Measurements from ENCODE around the gene RETREG2. TPM values are rescaled to one million over a fixed set of nuclear protein-coding genes. Genes with fewer than 3 reads are reported as not detected.

The RETREG2 gene
- total RNA-seq, 1 donor from 2014 or later, result 49.0 TPM

DNA sequence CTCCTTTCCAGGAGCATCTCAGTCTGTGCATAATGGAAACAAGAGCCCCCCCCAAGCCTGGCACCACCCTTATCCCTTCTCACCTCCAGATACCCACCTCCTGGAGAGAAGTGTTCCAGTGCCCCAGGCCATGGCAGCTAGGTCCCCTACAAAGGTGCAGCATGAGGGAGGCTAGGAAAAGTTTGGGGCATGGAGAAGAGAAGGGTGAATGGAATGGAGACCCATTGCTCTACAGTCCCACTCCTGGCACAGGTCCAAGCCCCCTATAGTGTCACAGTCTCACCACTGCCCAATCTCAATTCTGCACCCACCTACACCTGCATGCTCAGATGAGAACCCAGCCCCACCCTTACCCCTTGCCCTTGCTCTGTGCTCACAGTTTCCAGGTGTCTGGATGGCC is 9.1 kb upstream of the RETREG2 start:
- DNase-seq (ENCODE audit: low read depth in 2 of 2), result no peak

DNA sequence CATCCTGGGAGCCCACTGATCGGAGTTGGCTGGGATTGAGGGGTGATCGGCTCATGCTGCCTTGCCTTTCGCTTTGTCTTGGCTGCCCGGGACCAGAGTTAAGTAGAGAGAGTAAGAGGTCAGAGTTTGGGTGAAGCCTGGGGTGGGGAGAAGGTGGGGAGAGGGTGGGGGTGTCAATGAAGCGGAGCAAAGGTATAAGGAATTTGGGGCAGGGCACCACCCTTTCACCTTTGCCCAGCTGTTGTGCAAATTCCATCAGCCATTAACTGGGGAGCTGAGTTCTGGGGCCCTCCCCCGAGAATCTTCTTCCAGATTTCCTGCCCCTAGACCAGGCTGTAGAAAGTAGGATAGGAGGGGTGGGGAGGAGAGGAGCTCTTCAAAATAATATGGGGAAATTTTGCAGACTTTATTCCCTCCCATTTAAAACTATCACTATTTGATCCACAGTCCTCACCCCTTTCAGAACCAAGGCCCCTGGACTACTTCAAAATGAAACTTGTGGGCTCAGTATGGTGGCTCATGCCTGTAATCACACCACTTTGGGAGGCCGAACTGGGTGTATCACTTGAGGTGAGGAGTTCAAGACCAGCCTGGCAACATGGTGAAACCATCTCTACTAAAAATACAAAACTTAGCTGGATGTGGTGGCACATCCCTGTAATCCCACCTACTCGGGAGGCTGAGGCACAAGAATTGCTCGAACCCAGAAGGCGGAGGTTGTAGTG is 8.0 kb upstream of the RETREG2 start, which contains the start of gene SLC23A3:
Gene SLC23A3 (minus strand): TSS at position 100 of the 725 bp plus-strand sequence. CDS start 45 bp downstream, at position 55.
- no peak for DNase-seq (ENCODE audit: low read depth in 2 of 2)

DNA sequence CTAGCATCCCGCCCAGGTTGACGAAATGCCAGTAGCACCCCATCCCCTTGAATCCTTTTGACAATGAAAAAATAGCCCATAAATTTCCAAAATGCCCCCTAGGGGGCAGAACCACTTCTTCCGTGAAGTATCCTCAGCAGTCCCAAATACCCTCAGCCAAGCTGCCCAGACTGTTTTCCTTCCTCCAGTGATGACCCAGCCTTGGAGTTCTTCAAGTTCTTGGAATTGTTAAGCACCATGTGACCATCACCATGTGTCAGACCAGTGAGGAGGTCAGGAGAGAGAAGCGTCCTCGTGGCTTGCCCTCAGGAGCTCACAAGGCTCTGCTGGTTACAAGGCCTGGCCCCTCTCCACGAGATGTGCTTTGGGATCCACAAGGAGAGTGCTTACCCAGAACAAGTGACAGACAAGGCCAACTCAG is 6.8 kb upstream of the RETREG2 start:
- peak; percentile 12 to 68 for DNase-seq (ENCODE audit: low read depth in 2 of 2)

DNA sequence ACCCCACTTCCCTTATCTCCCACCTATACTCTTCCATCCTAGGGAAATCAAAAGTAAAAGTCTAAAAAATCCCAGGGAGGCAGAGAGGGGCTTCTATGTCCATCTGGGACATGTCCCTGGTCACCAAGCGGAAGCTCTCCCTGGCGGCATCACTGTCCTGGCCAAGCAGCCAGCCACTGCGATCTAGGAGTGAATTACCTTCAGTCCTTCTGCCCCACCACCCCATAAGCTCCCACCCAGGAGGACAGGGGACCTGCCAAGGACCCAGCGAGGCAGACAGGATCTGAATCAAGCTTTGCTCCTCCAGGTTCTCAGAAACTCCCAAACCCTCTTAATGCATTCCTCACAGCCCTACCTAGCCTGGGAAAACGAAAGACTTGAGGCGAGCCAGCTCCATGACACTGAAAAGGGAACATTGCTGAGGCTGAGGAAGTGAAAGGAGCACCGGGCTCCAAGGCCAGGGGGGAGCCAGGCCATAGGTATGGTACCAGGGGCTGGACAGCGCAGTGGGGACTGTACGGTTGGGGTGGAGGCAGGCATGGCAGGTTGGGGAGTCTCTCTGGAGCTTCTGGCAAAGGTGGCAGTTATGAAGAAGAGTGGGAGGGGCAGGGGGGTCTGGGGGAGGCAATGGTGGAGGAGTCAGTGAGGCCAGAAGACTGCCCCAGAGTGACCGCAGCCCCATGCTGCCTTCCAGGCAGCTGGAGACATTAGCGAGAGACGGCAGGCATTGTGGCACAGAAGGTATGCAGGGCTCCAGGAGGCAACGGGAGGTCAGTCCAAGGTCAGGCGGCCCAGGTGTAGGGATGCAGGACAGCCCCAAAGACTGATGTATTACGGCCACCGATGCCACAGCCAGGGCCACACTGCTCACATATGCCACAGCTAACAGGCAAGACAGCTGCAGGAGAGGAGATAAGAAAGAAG is 5.6 kb upstream of the RETREG2 start:
- no peak for DNase-seq (ENCODE audit: low read depth in 2 of 2)

DNA sequence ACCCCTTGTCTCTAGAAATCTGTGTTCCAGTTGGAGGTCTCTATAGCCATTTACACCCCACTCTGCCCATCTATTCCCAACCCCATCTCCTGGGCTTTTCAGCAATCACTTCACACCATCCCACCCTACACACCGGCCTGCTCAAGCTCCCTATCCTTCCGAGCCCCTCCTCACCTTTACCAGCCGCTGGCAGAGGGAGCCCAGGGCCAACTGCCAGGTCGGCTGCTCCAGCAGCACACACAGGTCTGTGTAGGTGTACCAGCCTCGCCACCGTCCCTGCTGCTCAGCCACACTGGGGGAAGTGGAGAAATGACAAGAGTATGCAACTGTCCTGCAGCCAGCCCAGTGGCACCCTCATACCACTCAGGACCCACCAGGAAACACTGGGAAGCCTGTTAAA is 4.9 kb upstream of the RETREG2 start:
- no peak for DNase-seq (ENCODE audit: low read depth in 2 of 2)

DNA sequence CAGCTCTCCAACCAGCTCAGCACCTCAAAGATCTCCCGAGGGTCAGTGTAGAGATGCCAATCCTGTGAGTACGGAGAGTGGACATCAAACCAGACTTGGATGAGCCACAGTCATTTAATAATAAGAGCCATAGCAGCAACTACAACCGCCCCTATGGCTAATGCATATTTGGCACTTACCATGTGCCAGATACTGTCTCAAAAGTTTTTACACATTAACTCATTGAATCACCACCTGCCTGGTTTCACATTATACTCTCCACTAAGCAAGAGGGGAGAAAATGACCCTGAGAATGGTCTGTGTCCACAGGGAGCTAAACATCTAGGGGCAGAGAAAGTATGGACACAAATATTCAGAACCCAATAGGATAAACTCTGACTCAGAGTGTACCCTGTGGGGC is 3.9 kb upstream of the RETREG2 start:
- DNase-seq (ENCODE audit: low read depth in 2 of 2), result no peak

DNA sequence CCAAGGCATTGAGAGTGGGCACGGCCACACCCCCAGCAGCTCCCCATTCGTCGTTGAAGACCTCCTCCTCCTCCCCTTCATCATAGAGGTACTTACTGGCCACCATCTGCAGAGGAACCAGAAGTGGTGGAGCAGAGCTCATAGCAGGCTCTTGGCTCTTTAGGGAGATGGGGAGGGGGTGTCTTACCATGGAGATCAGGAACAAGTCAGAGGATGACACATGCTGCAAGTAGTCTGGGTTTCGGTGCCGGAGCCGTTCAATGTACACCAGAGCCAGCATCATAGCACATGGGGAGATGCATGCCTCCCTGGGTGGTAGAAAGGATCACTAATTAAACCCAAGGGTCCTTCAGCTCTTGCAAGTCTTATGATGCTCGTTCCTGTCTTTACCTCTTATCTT is 3.3 kb upstream of the RETREG2 start:
- DNase-seq (ENCODE audit: low read depth in 2 of 2), result no peak

DNA sequence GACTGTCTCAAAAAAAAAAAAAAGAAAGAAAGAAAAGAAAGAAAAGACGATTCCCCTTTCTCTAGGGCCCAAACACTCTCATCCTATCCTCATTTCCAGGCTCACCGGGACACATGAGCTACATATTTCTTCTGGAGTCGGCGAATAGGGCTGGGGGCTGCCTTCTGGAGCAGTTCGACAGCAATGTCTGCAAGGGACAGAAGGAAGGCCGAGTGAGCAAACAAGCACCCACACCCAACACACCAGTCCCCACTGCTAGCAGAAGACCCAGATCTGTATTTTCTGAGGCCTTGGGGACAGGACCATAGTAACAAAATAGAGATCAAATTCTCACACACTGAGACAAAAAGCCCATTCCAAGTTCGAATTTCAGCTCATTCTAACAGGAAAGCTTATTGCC is 2.6 kb upstream of the RETREG2 start:
- DNase-seq (ENCODE audit: low read depth in 2 of 2), result no peak

DNA sequence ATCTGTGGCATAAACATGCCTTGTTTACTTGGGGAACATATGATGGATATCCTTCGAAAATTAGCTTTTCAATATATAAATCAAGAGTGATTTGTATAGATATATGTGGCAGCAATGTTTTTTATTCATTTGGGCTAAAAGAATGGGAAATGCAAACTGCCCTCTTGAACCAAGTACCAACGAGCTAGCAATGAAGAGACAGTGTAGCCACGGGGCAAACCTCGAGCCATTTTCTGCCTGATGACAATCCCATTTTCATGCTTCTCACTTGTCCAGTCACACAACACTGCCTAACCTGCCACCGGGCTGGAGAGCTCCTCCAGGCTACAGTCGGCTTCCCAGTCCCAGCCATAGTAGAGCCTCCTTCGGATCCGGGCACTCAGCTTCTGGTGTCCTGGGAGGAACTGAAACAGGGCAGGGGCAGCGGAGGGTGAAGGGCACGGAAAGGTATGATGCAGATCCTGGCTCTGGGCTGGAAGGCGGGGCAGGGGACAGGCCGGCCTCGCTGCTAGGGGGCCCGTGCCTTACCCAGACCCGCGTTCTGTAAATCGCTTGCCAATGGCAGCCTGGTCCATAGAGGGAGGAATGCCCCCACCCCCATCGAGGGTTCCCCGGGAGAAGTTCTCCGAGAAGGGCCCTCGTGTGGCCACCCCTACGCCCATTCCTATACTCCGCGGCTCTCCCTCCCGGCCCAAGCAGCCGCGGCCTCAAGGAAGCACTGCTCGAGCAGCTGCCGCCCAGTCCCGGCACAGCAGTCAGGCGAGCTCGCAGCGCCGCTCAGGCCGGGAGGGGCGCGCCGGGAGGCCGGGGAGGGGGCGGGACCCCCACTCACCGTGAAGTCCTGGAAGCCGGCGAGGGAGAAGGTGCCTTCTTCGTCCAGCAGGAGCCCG is 1.9 kb upstream of the RETREG2 start:
- no peak for DNase-seq (ENCODE audit: low read depth in 2 of 2)

DNA sequence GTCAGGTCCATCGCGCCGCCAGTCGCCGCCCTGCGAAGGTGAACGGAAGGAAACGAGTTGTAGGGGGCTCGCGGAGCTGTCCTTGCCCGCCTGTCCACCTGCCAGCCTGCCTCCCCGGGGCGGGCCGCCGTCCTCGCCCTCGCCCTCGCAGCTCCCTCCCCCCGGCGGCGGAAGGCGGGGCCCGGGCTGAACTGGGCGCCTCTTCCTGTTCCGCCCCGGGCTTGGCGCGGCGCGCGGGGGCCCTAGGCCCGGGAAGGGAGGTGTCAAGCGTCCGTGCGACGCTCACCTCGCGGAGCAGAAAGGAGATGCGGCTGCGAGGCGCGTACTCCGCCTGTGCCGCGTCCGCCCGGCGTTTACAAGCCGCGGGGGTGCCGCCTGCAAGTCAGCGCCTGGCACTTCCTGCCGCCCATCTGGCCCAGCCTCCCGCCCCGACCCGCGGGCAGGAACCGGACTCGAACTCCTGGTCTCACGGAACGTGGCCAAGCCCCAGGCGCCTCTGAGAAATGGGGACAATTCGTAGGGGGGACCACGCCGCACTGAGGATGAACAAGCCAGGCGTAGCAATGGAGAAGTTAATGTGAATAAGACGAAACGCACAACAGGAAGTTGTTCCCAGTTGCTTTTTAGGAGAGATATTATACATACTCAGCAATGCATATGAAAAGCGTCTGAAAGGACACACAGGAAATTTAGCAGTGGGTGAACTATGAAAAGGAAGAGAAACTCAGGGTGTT is 1.1 kb upstream of the RETREG2 start, which contains the start of gene CNPPD1:
Gene CNPPD1 (minus strand): TSS at position 108 of the 734 bp plus-strand sequence. CDS start 97 bp downstream, at position 11.
- DNase-seq (ENCODE audit: low read depth in 2 of 2), result peak; percentile 45 to 88

DNA sequence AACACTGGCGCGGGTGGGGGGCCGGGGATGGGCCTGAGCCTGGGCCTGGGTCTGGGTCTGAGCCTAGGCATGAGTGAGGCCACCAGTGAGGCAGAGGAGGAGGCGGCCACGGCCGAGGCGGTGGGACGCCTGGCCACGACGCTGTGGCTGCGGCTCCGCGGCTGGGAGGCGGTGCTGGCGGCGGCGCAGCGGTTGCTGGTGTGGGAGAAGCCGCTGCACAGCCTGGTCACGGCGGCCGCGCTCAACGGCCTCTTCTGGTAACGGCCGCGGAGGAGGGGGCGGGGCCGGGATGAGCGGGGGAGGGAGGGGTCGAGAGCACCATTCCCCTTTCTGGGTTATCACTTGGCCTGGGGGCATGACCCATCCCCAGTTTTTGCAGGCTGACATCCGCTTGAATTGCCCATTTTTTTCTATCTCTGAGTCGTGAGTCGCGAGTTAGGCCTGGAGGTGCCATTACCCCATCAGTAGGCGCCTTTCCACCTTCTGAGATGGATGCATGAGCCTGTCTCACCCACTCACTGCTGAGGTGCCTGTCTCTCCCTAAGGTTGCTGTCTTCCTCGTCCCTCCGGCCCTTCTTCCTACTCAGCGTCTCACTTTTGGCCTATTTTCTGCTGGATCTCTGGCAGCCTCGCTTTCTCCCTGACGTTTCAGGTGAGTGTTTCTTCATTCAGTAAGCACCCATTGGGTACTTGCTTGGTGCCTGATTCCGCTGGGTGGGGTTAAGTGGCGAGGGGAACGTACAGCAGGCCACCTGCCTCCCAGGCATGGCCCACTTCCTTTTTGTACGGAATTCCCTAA is 501 bp downstream of the RETREG2 start:
- DNase-seq (ENCODE audit: low read depth in 2 of 2), result peak in 1 of 2 donors; percentile 45

DNA sequence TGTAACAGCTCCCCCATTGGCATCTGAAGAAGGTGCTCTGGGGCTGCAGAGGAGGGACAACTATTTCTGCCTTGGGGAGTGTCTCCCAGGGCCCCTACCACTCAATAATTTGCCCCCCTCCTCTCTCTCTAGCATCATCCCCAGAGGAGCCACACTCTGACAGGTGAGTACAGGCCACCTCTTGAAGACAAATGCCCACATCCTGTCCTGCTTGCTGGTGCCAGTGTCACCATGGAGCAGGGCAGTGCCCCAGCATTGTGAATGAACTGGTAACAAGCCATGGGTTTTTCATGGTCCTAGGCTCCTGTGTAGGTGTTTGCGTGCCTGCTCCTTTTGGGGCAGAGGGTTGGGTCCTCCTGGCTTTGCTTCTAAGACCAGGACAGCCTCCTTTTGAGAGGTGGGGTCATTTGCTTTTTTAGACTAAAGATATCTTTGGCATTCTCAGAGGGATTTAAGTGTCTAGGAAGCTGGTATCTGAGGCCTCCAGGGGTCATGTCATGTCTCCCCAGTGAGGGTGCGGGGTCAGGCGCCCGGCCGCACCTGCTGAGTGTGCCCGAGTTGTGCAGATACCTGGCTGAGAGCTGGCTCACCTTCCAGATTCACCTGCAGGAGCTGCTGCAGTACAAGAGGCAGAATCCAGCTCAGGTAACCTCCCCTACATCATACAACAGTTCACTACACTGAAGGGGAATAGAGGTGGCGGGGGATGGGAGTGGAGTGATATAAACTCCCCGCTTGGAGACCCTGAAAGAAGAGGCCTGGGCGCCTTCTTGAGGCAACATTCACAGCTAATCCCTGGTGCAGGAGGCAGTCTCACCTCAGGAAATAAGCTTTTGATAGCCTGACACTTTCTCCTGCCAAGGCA is 1.8 kb downstream of the RETREG2 start:
- DNase-seq (ENCODE audit: low read depth in 2 of 2), result no peak

DNA sequence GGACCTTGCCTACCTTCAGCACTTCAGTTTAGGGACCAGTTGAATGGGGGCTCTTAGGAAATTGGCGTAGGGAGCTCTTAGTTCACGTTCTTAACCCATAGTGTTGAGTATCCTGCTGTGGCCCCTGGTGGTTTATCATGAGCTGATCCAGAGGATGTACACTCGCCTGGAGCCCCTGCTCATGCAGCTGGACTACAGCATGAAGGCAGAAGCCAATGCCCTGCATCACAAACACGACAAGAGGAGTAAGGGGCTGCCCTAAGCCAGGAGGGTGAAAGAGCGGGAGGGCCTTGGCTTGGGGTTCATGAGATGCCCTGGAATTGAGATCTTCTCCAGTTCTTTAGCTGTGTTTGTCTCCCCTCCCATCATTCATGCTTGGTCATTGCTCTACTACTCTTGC is 2.9 kb downstream of the RETREG2 start:
- DNase-seq (ENCODE audit: low read depth in 2 of 2), result no peak

DNA sequence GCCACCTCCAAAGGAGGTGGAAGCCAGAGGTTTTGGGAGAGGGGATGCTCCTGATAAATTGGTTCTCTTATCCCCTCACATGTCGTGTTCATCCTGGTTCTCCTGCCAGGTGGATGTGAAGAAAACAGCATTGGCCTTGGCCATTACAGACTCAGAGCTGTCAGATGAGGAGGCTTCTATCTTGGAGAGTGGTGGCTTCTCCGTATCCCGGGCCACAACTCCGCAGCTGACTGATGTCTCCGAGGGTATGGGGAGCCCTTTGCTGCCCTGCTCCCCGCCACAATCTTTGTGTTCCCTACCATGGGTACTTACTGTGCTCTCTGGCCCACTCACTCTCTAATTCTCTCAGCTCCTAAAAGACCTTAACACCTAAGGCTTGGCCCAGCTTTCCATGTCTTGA is 3.5 kb downstream of the RETREG2 start:
- no peak for DNase-seq (ENCODE audit: low read depth in 2 of 2)

DNA sequence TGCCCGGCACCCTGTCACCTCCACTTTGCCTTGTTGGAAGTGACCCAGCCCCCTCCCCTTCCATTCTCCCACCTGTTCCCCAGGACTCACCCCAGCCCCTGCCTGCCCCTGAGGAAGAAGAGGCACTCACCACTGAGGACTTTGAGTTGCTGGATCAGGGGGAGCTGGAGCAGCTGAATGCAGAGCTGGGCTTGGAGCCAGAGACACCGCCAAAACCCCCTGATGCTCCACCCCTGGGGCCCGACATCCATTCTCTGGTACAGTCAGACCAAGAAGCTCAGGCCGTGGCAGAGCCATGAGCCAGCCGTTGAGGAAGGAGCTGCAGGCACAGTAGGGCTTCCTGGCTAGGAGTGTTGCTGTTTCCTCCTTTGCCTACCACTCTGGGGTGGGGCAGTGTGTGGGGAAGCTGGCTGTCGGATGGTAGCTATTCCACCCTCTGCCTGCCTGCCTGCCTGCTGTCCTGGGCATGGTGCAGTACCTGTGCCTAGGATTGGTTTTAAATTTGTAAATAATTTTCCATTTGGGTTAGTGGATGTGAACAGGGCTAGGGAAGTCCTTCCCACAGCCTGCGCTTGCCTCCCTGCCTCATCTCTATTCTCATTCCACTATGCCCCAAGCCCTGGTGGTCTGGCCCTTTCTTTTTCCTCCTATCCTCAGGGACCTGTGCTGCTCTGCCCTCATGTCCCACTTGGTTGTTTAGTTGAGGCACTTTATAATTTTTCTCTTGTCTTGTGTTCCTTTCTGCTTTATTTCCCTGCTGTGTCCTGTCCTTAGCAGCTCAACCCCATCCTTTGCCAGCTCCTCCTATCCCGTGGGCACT is 4.5 kb downstream of the RETREG2 start:
- DNase-seq (ENCODE audit: low read depth in 2 of 2), result no peak

DNA sequence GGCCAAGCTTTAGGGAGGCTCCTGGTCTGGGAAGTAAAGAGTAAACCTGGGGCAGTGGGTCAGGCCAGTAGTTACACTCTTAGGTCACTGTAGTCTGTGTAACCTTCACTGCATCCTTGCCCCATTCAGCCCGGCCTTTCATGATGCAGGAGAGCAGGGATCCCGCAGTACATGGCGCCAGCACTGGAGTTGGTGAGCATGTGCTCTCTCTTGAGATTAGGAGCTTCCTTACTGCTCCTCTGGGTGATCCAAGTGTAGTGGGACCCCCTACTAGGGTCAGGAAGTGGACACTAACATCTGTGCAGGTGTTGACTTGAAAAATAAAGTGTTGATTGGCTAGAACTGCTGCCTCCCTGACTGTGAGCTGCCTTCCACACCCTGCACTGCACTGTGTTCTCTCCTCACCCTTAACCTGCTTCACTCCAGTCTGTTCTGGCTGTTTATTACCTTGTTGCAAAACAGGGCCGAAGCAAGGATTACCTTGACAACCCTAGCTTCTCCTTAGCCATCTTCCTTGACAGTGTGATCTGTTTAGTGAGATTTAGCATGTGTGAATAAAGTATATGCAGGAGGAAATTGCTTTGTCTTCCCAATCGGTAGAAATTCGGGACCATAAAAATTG is 5.2 kb downstream of the RETREG2 start:
- DNase-seq (ENCODE audit: low read depth in 2 of 2), result no peak

DNA sequence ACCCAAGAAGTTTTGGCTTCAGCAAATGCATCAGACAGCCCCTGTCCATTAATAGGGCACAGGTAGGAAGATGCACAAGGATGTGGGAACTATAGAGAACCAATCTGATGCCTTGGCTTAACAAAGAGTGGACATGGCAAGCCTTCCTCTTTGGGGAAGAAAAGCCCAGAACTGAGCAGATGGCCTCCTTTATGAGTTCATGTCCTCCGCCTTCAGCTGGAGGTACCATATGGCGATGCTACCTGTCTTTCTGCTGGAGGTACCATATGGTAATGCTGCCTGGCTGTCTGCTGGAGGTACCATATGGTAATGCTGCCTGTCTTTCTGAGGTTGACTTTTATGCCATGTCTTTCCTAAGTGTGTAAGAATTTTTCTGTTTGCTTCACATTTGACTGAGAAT is 6.0 kb downstream of the RETREG2 start:
- DNase-seq (ENCODE audit: low read depth in 2 of 2), result no peak
